ENCODE measurements around the gene ZNF132.
A peak's percentile ranks its signal among the peaks of the same experiment; 100 is the strongest.

- peak in 1 of 3 experiments; percentile 0 for TF ChIP-seq CTCF (IDR thresholded peaks at IDR 0.05)
- TF ChIP-seq POLR2A (IDR thresholded peaks at IDR 0.05), result no peak
Observed at GRCh38 chr19:58475714-58476497, 36.0 kb upstream of the ZNF132 start, which contains the start of gene ZNF446.

Measured in testis (tissue), 2 donors.